Tibial artery (tissue), 4 donors: Measurements from ENCODE around the gene ARAP3.

Source experiments
- DNase-seq, 2 donors: peaks; one replicate each; pipeline ENCODE4 v3.0.0-alpha.2; 2019
- H3K27ac ChIP-seq, 2 donors: fragments of 200-600 bp; sonication (generic) in 1 of 2; 1 replicate in 1 of 2; 2 replicates in 1 of 2; pipeline ENCODE4 v1.5.1; 2018 to 2019; ENCODE audit warnings: mild to moderate bottlenecking in 1 of 2
- H3K27me3 ChIP-seq, 2 donors: fragments of 200-600 bp; sonication (generic) in 1 of 2; one replicate each; pipeline versions ENCODE4 v1.5.1 to v1.6.0; 2016 to 2019
- H3K36me3 ChIP-seq, 3 donors: fragments of 200-600 bp; sonication (generic) in 2 of 3; one replicate each; pipeline ENCODE4 v1.5.1; 2016 to 2019; ENCODE audit warnings: mild to moderate bottlenecking in 2 of 3
- H3K4me1 ChIP-seq, 4 donors: fragments of 200-600 bp; sonication (generic) in 2 of 4; 1 replicate in 3 of 4; 2 replicates in 1 of 4; pipeline ENCODE4 v1.5.1; 2016 to 2019
- H3K4me3 ChIP-seq, 2 donors: fragments of 200-600 bp; sonication (generic) in 1 of 2; 1 replicate in 1 of 2; 2 replicates in 1 of 2; pipeline ENCODE4 v1.5.1; 2018 to 2019; ENCODE audit warnings: mild to moderate bottlenecking in 2 of 2
- H3K9me3 ChIP-seq, 3 donors: fragments of 200-600 bp; sonication (generic) in 1 of 3; one replicate each; pipeline ENCODE4 v1.5.1; 2016 to 2019
- CTCF ChIP-seq, 2 experiments: fragments of 200-600 bp in 1 of 2; fragments of 450-650 bp in 1 of 2; IDR thresholded peaks; one replicate each; pipeline ENCODE4 v1.5.1; 2017 to 2019; ENCODE audit warnings: antibody characterized with exemption in 2 of 2, mild to moderate bottlenecking in 1 of 2, moderate library complexity in 1 of 2
- intact Hi-C: fragments of 100-400 bp; cut with DNase I; formaldehyde crosslinking; loops from one replicate; pipeline ENCODE4 v1.15.0; 2023; ENCODE audit warnings: low total_unique reads

ARAP3 gene

GRCh38 chr5:141647242-141647641 is 34.8 kb downstream of the ARAP3 start:
- TF ChIP-seq CTCF (IDR thresholded peaks at IDR 0.05): no peak
- Histone ChIP-seq H3K4me3 (no peak overlapping the region), H3K4me1 (peaks cover 0 to 19% (median 13%) of the 10 kb centered on the region in 4 donors), H3K27me3 (no peaks in the 10 kb centered on the region), H3K9me3 (no peaks in the 10 kb centered on the region), H3K27ac (no peak overlapping the region), H3K36me3 (peaks cover 10 to 61% (median 52%) of the 10 kb centered on the region in 3 donors)
- intact Hi-C loops: no loop called here
- no peak for DNase-seq

GRCh38 chr5:141646026-141646425 is 36.0 kb downstream of the ARAP3 start:
- intact Hi-C loops: no loop called here
- Histone ChIP-seq H3K4me3 (no peak overlapping the region), H3K27ac (no peak overlapping the region), H3K36me3 (peaks cover 10 to 71% (median 52%) of the 10 kb centered on the region in 3 donors), H3K4me1 (peaks cover 0 to 12% (median 8%) of the 10 kb centered on the region in 4 donors), H3K9me3 (no peaks in the 10 kb centered on the region), H3K27me3 (no peaks in the 10 kb centered on the region)
- DNase-seq: no peak
- TF ChIP-seq CTCF (IDR thresholded peaks at IDR 0.05): no peak

GRCh38 chr5:141641634-141642267 is 40.3 kb downstream of the ARAP3 start:
- peaks cover 0 to 13% (median 10%) of the 10 kb centered on the region in 4 donors for H3K4me1 ChIP-seq
- no peak overlapping the region for H3K4me3 ChIP-seq
- H3K36me3 ChIP-seq: peaks cover 10 to 63% (median 42%) of the 10 kb centered on the region in 3 donors
- intact Hi-C loops: no loop called here
- no peaks in the 10 kb centered on the region for H3K9me3 ChIP-seq
- TF ChIP-seq CTCF (IDR thresholded peaks at IDR 0.05): no peak
- peaks cover 0 to 5% of the 10 kb centered on the region in 2 donors for H3K27me3 ChIP-seq
- no peak for DNase-seq
- H3K27ac ChIP-seq: no peak overlapping the region

GRCh38 chr5:141640698-141641097 is 41.3 kb downstream of the ARAP3 start:
- peaks cover 0 to 5% of the 10 kb centered on the region in 2 donors for H3K27me3 ChIP-seq
- TF ChIP-seq CTCF (IDR thresholded peaks at IDR 0.05): no peak
- intact Hi-C loops: no loop called here
- peaks cover 0 to 18% (median 15%) of the 10 kb centered on the region in 4 donors for H3K4me1 ChIP-seq
- no peak for DNase-seq
- H3K27ac ChIP-seq: no peak overlapping the region
- H3K4me3 ChIP-seq: no peak overlapping the region
- H3K9me3 ChIP-seq: no peaks in the 10 kb centered on the region
- H3K36me3 ChIP-seq: peaks cover 8 to 52% (median 32%) of the 10 kb centered on the region in 3 donors

- peaks cover 4 to 46% (median 25%) of the 10 kb centered on the region in 3 donors for H3K36me3 ChIP-seq
- H3K4me1 ChIP-seq: peaks cover 0 to 24% (median 21%) of the 10 kb centered on the region in 4 donors
- DNase-seq: no peak
- H3K4me3 ChIP-seq: no peak overlapping the region
- H3K27ac ChIP-seq: no peak overlapping the region
- intact Hi-C loops: no loop called here
- H3K9me3 ChIP-seq: no peaks in the 10 kb centered on the region
- TF ChIP-seq CTCF (IDR thresholded peaks at IDR 0.05): no peak
- peaks cover 0 to 5% of the 10 kb centered on the region in 2 donors for H3K27me3 ChIP-seq
Measured at GRCh38 chr5:141640051-141640415, 42.0 kb downstream of the ARAP3 start.
